GM12872 (cell line): ENCODE results near the gene PPP2R1B.

Experiments used
- CTCF ChIP-seq: IDR thresholded peaks from 3 replicates; pipeline ENCODE4 v1.5.1; 2011; ENCODE audit warnings: low read depth, mild to moderate bottlenecking, low read length, moderate library complexity; ENCODE audit not compliant: insufficient read depth

The PPP2R1B gene

GRCh38 chr11:111696556-111696955, 69.6 kb downstream of the PPP2R1B start:
- TF ChIP-seq CTCF: no peak

- no peak for TF ChIP-seq CTCF
Measured at GRCh38 chr11:111694851-111695250, 71.3 kb downstream of the PPP2R1B start.

- TF ChIP-seq CTCF: no peak
Measured at GRCh38 chr11:111693224-111693937, 72.8 kb downstream of the PPP2R1B start.

GRCh38 chr11:111691741-111692140, 74.4 kb downstream of the PPP2R1B start:
- no peak for TF ChIP-seq CTCF

GRCh38 chr11:111691176-111691575, 75.0 kb downstream of the PPP2R1B start:
- TF ChIP-seq CTCF: no peak

- TF ChIP-seq CTCF: no peak
Measured at GRCh38 chr11:111688013-111688412, 78.2 kb downstream of the PPP2R1B start.

GRCh38 chr11:111684251-111684650, 81.9 kb downstream of the PPP2R1B start:
- TF ChIP-seq CTCF: no peak
